ENCODE results near the gene DHX16. TPM values are rescaled to one million over a fixed set of nuclear protein-coding genes. Genes with fewer than 3 reads are reported as not detected.

DHX16 gene
- total RNA-seq, 4 donors from 2014 or later = 11.4 to 26.6 (median 24.4) TPM

DNA sequence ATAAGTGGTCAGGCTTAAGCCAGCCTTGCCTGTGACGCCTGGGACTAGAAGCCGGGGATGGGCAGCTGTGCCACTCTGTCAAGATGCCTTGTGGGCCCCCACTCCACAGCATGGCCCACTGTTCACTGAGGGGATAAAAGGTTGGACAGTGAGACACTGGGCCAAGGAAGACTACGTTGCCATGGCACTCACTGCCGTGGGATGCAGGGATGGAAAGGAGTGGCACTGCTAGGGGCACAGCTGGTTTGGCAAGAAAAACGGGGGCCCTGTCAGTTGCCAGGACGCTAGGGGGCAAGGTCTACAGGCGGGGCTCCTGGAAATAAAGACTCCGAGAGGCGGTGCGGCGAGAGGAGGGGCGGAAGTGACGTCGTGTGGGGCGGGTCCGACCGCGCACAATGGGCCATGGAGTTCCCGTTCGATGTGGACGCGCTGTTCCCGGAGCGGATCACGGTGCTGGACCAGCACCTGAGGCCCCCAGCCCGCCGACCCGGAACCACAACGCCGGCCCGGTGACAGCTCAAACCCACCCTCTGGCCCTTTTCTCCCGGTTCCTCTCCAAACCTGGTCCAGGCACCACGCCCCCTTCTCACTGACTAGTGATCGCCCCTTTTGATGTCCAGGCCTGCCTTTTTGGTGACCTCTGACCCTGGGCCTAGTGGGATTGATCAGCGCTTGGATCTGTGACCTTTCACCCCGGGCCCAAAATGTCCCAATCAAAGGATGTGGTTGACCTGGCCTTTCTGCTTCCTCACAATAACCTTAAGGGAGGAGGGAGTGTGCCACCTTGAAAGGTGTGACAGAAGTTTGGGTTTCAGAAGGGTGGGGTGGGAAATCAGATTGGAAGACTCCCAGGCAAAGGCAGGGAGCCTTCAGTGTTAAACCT, 46.1 kb downstream of the DHX16 start, which contains the start of gene ATAT1:
Gene ATAT1, plus strand, starts transcription at position 391 of the 883 bp plus-strand sequence.
- peak in 3 of 4 donors; percentile 22 to 66 (median 61) for TF ChIP-seq POLR2A (IDR thresholded peaks at IDR 0.05)
- TF ChIP-seq, protein P1, sequence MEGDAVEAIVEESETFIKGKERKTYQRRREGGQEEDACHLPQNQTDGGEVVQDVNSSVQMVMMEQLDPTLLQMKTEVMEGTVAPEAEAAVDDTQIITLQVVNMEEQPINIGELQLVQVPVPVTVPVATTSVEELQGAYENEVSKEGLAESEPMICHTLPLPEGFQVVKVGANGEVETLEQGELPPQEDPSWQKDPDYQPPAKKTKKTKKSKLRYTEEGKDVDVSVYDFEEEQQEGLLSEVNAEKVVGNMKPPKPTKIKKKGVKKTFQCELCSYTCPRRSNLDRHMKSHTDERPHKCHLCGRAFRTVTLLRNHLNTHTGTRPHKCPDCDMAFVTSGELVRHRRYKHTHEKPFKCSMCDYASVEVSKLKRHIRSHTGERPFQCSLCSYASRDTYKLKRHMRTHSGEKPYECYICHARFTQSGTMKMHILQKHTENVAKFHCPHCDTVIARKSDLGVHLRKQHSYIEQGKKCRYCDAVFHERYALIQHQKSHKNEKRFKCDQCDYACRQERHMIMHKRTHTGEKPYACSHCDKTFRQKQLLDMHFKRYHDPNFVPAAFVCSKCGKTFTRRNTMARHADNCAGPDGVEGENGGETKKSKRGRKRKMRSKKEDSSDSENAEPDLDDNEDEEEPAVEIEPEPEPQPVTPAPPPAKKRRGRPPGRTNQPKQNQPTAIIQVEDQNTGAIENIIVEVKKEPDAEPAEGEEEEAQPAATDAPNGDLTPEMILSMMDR (IDR thresholded peaks at IDR 0.05) = peak in 5 of 6 experiments; percentile 37 to 66 (median 50)
- WGBS, 2 donors = 2% methylated on average over 33 to 34 of the region's 36 CpGs
- Histone ChIP-seq H3K27me3 (no peaks in the 10 kb centered on the region), H3K36me3 (peaks cover 11 to 84% (median 41%) of the 10 kb centered on the region in 3 donors), H3K4me3 (peak within 1 kb of the TSS; percentile 47 to 86 (median 58)), H3K4me1 (peaks cover 6 to 22% (median 12%) of the 10 kb centered on the region in 3 donors), H3K27ac (peak within 1 kb of the TSS; percentile 93 to 97 (median 96)), H3K9me3 (no peaks in the 10 kb centered on the region)
- intact Hi-C loops (cut with DNase I) = no loop called here
- DNase-seq = peak; percentile 19

DNA sequence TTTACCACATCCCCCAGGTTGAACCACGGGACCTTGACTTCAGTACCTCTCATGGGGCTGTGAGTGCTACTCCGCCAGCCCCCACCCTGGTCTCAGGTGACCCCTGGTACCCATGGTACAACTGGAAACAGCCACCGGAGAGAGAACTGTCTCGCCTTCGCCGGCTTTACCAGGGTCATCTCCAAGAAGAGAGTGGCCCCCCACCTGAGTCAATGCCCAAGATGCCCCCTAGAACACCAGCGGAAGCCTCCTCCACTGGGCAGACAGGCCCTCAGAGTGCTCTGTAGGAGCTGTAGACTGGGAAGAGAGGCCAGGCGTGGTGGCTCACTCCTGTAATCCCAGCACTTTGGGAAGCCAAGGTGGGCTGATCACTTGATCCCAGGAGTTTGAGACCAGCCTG, 47.3 kb downstream of the DHX16 start:
- no peak for DNase-seq
- H3K4me3 ChIP-seq = no peak overlapping the region
- peaks cover 14 to 85% (median 53%) of the 10 kb centered on the region in 3 donors for H3K36me3 ChIP-seq
- peak overlapping the region in 2 of 4 donors; percentile 95 to 97 for H3K27ac ChIP-seq
- H3K9me3 ChIP-seq = no peaks in the 10 kb centered on the region
- 81 to 100% methylated on average over 3 of the region's 8 CpGs for WGBS, 2 donors
- no peak for TF ChIP-seq POLR2A (IDR thresholded peaks at IDR 0.05)
- TF ChIP-seq, protein P1 (IDR thresholded peaks at IDR 0.05) = no peak
- peaks cover 6 to 22% (median 12%) of the 10 kb centered on the region in 3 donors for H3K4me1 ChIP-seq
- intact Hi-C loops (cut with DNase I) = no loop called here
- no peaks in the 10 kb centered on the region for H3K27me3 ChIP-seq

DNA sequence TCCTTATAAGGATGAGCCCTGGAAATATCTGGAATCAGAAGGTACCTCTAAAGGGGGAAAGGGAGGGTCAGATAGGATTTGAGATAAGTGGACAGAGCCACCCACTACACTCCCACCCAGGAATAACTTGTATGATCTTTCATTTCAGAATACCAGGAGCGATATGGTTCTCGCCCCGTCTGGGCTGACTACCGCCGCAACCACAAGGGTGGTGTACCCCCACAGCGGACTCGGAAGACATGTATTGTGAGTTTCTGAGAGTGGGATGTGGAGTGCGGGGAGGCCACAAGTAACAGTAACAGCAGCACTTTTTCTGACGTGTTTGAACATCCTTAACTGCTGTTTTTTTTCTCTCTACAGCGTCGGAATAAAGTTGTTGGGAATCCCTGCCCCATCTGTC, 53.2 kb downstream of the DHX16 start:
- no peak for DNase-seq
- TF ChIP-seq, protein P1 (IDR thresholded peaks at IDR 0.05) = no peak
- no peak for TF ChIP-seq POLR2A (IDR thresholded peaks at IDR 0.05)
- peaks cover 6 to 20% (median 8%) of the 10 kb centered on the region in 3 donors for H3K4me1 ChIP-seq
- no peaks in the 10 kb centered on the region for H3K9me3 ChIP-seq
- intact Hi-C loops (cut with DNase I) = no loop called here
- H3K27me3 ChIP-seq = no peaks in the 10 kb centered on the region
- peak overlapping the region in 1 of 4 donors; percentile 95 for H3K27ac ChIP-seq
- 90 to 93% methylated on average over 3 to 10 of the region's 11 CpGs for WGBS, 2 donors
- H3K4me3 ChIP-seq = no peak overlapping the region
- peaks cover 3 to 65% (median 47%) of the 10 kb centered on the region in 3 donors for H3K36me3 ChIP-seq

DNA sequence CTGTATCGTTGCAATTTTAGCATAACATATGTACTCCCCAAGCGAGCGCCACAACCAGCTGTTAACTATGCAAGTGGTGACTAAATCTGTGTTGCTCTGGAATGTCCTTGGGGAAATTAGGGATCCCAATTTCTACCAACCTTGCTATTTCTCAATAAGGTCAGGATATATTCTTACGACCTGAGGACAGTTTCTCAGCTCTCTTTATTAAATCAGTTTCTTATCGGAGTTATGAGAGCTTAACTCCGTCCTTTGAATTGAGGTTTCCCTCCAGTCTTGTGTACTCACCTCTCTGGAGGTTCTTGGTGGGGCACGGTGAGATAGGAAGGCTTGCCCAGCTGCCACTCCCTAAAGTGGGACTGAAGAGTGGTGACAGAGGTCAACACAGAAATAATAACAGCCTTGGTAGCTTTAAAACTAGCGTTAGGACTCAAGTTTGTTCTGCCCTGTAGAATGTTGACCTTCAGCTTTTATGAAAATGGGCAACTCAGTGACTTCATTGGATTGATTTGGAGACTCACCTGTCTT, 54.5 kb downstream of the DHX16 start:
- WGBS, 2 donors = 2 to 8% methylated on average over 8 of the region's 8 CpGs
- no peak for DNase-seq
- Histone ChIP-seq H3K9me3 (no peaks in the 10 kb centered on the region), H3K36me3 (peaks cover 3 to 53% (median 35%) of the 10 kb centered on the region in 3 donors), H3K4me3 (peak overlapping the region; percentile 50 to 92 (median 62)), H3K27me3 (no peaks in the 10 kb centered on the region), H3K4me1 (peaks cover 6 to 32% (median 19%) of the 10 kb centered on the region in 3 donors), H3K27ac (peak overlapping the region; percentile 90 to 98 (median 96))
- TF ChIP-seq POLR2A (IDR thresholded peaks at IDR 0.05) = no peak
- TF ChIP-seq, protein P1 (IDR thresholded peaks at IDR 0.05) = no peak
- intact Hi-C loops (cut with DNase I) = no loop called here
